Stimulated activated CD4-positive, alpha-beta T cell treated with anti-CD3 and anti-CD28 coated beads, Interleukin-12 subunit alpha, Interleukin-12 subunit beta, amount 100 ng/mL, for 48 hours (primary cell): Measurements from ENCODE around the gene KBTBD12.

Experiments used
- DNase-seq, 3 donors: peaks; one replicate each; pipeline ENCODE4 v3.0.0-alpha.2; 2020; ENCODE audit warnings: low read depth in 2 of 3, low spot score in 1 of 3

The KBTBD12 gene

DNA sequence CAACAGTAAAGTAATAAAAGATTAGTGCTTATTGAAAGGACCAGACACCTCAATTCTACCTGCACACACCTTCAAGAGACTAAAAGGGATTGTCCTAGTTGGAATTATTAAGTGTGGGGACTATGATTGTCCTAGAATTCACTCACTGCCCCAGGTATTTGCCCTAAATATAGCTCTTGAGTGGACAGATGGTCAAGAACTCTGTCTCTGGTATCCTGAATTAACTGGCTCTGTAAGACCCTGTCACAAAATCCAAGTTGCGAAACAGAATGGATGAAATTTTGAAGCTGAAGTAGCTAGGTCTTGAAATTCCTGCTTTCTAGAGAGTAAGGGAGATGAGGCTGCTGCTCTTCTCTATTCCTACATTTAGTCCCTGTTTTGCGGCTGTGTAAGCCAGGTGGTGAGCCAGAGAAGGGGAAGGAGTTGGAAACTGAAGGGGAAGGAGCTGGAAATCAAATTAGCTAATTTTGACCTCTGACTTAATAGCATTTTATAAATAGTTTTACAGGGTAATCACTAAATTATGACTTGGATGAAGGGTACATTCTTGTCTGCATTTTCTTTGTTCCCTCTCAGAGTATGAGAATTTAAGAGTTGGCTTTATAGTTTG is 34.5 kb downstream of the KBTBD12 start:
- DNase-seq = no peak

DNA sequence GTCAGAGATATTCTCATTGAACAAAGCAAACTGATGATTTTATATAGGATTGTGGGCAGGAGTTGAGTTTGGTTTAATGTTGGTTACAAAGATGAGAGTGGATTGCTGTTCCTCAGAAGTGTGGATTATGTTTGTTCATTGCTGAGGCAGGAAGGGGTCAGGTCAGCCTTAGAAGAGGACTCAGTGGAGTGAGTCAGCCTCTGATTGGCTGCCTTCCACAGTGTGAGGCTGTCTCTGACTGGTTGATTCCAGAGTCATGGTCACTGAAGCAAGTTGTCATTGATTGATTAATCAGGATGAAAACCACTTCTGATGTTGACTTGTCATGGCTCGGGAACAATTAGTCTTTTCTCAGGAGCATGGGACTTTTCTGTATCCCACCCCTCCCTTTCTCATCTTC is 36.2 kb downstream of the KBTBD12 start:
- DNase-seq = no peak

DNA sequence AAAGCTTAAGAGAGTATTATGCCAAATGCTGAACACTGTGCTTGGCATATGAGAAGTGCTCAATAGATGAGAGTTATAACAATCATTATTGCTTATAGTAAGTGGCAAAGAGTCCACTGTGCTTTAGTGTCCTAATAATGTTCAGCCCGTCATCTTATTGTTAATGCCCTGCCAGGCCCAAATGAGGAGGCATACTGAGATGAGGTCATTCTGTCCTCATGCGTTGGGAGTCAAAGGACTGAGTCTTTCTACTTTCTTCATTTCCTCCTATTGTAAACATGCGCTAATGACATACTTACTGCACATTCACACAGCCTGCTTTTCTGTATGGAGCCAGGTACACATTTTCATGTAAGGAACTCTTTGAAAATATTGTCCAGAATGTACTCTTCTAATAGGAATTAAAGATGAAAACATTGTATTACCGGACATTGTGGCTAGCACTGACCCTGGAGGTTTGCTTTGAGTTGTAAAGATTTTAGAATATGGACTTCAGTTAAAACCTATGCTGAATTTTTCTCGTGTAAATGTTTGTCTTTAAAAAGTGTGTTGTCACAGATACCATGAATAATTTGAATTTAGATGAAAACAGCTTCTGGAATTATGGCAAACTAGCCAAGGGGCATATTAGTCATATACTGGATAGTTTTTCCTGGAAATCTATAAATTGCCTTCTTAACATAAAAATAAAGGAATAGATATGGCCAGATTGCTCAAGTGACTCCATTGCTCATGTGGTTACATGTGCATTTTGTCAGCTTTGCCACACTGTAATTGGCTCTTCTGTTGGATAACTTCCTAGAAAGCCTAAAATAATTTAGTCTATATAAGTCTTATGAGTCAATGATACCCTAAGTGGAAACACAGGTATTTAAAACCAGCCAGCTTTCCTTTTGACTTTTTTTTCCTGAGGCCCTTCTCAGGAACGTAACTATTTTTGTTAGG is 38.3 kb downstream of the KBTBD12 start:
- DNase-seq = no peak

- no peak for DNase-seq
Observed at GRCh38 chr3:127954640-127955039, 39.6 kb downstream of the KBTBD12 start.

GRCh38 chr3:127955728-127956127 is 40.7 kb downstream of the KBTBD12 start:
- DNase-seq = no peak

- no peak for DNase-seq
Observed at GRCh38 chr3:127959041-127959440, 44.0 kb downstream of the KBTBD12 start.

DNA sequence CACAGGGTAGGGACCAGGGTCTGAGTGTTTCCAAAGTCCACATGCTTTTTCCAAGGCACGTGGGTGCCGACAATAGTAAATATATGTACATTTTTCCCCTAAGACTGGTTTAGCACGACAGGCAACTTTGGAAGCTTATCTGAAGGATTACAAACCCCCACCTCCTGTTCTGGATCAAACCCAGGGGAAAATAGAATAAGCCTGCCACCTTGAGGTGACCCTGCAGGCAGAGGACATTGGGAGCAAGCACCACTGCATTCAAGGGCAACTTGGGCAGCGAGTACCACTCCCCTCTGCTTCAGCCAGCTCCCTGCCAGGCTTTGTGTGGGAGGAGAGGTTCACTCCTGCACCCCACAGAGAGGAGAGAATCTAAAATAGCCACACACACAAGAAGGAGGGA is 44.8 kb downstream of the KBTBD12 start:
- no peak for DNase-seq

DNA sequence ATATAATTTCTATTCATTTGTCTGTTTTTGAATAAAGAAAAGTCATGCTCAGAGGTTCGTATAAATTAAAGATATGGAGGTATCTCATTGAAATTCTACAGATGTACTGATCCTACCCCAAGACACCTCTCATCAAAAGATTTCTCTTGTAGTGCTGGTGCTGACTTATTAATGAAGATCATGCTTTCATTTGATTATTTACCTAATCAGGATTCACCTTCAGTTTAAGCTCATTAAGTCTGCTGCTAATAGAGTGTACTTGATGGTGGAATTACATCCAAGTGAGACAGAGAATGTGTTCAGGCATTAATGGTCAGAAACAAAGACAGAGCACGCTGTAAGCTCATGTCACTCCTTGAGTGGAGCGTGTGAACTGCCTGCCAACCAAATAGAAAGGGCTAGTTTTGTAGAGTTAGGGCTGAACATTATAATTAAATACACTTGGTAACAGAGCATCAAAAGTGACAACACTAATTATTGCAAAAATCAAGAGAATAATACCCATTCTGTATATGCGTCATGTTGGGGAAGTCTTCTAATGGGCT is 45.5 kb downstream of the KBTBD12 start:
- DNase-seq = no peak

DNA sequence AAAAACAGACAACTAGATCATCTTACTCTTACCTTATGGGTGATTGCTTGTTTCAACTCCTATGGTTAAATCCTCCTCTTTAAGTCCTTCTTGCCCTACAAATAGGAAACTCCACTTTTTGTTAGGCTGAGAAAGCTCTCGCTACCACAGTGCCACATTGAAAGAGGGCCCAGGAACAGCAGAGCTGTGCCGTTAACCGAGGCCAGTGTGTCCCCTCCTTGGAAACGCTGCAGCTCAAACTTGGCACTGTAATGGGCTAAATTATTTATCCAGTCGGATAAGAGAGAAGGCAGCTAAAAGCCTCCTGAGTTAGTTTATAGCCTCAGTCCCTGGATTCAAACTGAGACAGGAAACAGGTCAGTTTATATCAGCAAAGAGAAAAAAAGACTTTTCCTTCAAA is 46.1 kb downstream of the KBTBD12 start:
- DNase-seq = no peak

GRCh38 chr3:127961963-127962362 is 46.9 kb downstream of the KBTBD12 start:
- no peak for DNase-seq

DNA sequence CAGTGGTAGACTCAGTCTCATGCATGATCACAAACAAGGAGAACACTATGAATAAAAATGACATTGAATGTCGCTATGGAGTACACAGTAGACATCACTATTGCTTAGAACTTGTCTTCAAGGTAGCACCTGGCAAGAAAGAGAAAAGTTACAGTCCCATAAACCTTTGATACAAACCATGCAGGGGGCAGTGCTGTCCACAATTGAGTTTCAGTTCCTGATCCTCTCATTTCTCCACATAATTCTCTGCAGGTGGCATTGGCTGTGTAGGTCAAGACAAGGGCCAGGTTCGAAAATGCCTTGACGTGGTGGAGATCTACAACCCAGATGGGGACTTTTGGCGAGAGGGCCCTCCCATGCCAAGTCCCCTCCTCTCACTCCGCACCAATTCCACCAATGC is 47.9 kb downstream of the KBTBD12 start:
- DNase-seq = no peak

- no peak for DNase-seq
Observed at GRCh38 chr3:127964053-127964452, 49.0 kb downstream of the KBTBD12 start.

DNA sequence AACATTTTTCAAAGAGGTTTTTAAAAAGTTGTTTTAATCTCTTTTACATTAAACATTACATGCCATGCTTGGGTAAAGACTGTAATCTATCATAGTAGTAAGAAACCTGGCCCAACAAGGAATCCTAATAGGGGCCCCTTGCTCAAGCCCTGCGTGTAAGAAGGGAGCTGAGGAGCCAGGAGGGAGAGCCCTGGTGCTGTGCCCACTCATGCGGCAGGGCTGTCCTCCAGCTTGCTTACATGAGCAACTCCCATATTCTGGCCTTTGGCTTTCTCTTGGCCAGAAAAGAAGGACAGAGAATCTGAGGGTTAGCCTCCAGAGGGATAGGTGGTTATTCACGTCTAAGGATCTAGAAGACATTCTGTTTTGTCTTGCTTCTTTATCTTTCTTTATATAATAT is 49.8 kb downstream of the KBTBD12 start:
- no peak for DNase-seq

GRCh38 chr3:127967316-127967715 is 52.3 kb downstream of the KBTBD12 start:
- no peak for DNase-seq

GRCh38 chr3:127970966-127971592 is 56.0 kb downstream of the KBTBD12 start:
- peak in 1 of 3 donors; percentile 1 for DNase-seq

DNA sequence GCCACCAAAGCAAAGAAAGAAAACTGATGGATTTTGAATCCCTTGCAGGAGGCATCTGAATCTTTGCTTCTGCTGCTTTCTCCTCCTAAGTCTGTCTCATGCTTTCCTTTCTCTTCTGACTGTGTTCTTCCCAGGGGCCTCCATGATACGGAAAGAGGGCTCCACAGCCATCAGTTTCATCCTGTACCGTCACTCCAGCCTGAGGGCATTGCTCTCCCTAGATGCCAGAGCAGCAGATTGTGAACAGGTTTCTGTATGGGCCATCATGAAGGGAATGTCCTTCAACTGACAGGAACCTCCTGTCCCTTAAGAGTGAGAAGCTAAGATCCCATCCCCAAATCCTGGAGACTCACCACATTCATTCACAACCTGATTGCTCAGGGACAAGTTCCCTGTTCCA is 59.2 kb downstream of the KBTBD12 start:
- no peak for DNase-seq

- no peak for DNase-seq
Observed at GRCh38 chr3:127975153-127976029, 60.4 kb downstream of the KBTBD12 start.

- DNase-seq = no peak
Observed at GRCh38 chr3:127978636-127979035, 63.6 kb downstream of the KBTBD12 start.

GRCh38 chr3:127979473-127979872 is 64.4 kb downstream of the KBTBD12 start:
- no peak for DNase-seq

GRCh38 chr3:127981097-127981496 is 66.1 kb downstream of the KBTBD12 start:
- no peak for DNase-seq

- no peak for DNase-seq
Observed at GRCh38 chr3:127982155-127982554, 67.1 kb downstream of the KBTBD12 start.
